ENCODE results near the gene FBXO47. TPM values are rescaled to one million over a fixed set of nuclear protein-coding genes. Genes with fewer than 3 reads are reported as not detected.

Gene FBXO47
- total RNA-seq, 2 donors from 2014 or later = 0.16 TPM; not detected in 1

GRCh38 chr17:38898812-38899348 is 68.3 kb downstream of the FBXO47 start:
- Mint-ChIP-seq H3K36me3 (ENCODE audit: insufficient read depth in 2 of 2) (peaks cover 7 to 31% of the 10 kb centered on the region in 2 donors), H3K4me1 (ENCODE audit: low read depth) (peaks cover 57% of the 10 kb centered on the region), H3K9me3 (peaks cover 0 to 1% of the 10 kb centered on the region in 2 donors), H3K27me3 (ENCODE audit: low read depth) (no peaks in the 10 kb centered on the region), H3K27ac (peak overlapping the region; percentile 71), H3K4me3 (peak overlapping the region; percentile 69 to 79)
- ATAC-seq (replicated peaks in 1 of 2) = peak; percentile 92 to 93
- DNase-seq = peak; percentile 90 to 91

DNA sequence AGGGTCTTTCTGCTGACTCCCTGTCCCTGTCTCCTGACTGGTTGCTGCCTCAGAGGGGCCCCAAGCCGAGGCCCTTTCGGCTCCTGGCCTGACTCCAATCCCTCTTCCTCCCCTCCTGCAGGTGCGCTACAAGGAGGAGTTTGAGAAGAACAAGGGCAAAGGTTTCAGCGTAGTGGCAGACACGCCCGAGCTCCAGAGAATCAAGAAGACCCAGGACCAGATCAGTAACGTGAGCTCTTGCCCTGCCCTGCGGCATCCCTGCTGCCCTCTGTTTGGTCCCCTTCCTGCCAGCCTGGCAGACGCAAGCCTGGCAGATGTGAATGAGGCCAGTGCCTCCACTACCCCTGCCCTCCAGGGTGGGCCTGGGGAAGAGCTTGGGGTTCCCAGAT is 68.9 kb downstream of the FBXO47 start:
- DNase-seq (peak; percentile 34 to 48), ATAC-seq (replicated peaks in 1 of 2) (peak; percentile 50 to 53)
- H3K27ac Mint-ChIP-seq = peak overlapping the region; percentile 71
- H3K36me3 Mint-ChIP-seq (ENCODE audit: insufficient read depth in 2 of 2) = peaks cover 7 to 28% of the 10 kb centered on the region in 2 donors
- peaks cover 59% of the 10 kb centered on the region for H3K4me1 Mint-ChIP-seq (ENCODE audit: low read depth)
- peak overlapping the region; percentile 69 to 79 for H3K4me3 Mint-ChIP-seq
- H3K9me3 Mint-ChIP-seq = peaks cover 0 to 1% of the 10 kb centered on the region in 2 donors
- no peaks in the 10 kb centered on the region for H3K27me3 Mint-ChIP-seq (ENCODE audit: low read depth)

DNA sequence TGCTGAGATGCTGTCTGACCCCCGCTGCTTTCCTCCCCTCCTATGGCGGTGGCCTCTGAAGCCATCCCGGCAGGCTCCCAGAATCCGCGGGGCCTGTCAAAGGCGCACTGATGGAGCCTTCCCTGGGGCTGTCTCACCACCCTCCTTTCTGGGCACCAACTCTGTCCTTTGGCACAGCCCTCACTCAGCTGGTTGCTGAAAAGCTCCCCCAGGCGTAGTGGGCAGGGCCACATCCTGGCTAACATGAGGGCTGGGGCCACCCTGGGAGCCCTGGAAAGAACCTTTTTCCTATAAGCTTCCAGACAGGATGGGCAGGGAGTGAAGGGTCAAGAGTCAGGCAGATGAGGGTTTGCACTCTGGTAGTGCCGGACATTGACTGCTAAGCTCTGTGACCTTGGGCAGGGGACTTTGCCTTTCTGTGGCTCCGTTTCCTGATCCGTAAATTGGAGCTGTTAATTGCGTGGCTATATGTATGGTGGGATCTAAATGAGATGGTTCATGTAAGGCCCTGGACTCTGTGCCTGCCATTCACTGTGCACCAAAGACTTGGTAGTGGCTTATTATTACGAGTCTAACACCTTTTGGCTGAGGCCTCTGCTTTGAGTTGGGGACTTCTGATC is 69.4 kb downstream of the FBXO47 start:
- peaks cover 7 to 26% of the 10 kb centered on the region in 2 donors for H3K36me3 Mint-ChIP-seq (ENCODE audit: insufficient read depth in 2 of 2)
- no peak for DNase-seq
- peak overlapping the region; percentile 71 for H3K27ac Mint-ChIP-seq
- peak overlapping the region; percentile 69 to 79 for H3K4me3 Mint-ChIP-seq
- peak in 1 of 2 donors; percentile 3 for ATAC-seq (replicated peaks in 1 of 2)
- peaks cover 60% of the 10 kb centered on the region for H3K4me1 Mint-ChIP-seq (ENCODE audit: low read depth)
- no peaks in the 10 kb centered on the region for H3K27me3 Mint-ChIP-seq (ENCODE audit: low read depth)
- H3K9me3 Mint-ChIP-seq = peaks cover 0 to 1% of the 10 kb centered on the region in 2 donors

DNA sequence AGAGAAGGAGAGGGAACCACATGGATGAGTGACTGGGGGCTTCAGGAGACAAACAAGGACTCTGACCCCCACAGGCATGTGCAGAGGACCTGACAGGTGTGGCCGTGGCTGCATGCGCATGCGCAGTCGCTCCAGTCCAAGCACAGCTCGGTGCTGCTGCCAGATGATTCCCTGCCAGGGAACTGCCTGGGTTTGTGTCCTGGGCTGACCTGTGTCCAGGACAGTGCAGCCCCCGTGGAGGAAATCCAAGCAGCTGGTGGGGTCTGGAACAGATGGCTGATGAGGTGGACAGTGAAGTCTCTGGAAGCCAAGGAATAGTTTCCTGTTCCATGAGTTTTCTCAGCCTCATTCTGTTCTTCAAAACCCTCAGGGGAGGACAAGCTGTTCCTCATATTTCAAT is 70.0 kb downstream of the FBXO47 start:
- Mint-ChIP-seq H3K4me3 (no peak overlapping the region), H3K4me1 (ENCODE audit: low read depth) (peaks cover 66% of the 10 kb centered on the region), H3K36me3 (ENCODE audit: insufficient read depth in 2 of 2) (peaks cover 7 to 26% of the 10 kb centered on the region in 2 donors), H3K9me3 (peaks cover 0 to 1% of the 10 kb centered on the region in 2 donors), H3K27me3 (ENCODE audit: low read depth) (no peaks in the 10 kb centered on the region), H3K27ac (no peak overlapping the region)
- DNase-seq (no peak), ATAC-seq (replicated peaks in 1 of 2) (no peak)

DNA sequence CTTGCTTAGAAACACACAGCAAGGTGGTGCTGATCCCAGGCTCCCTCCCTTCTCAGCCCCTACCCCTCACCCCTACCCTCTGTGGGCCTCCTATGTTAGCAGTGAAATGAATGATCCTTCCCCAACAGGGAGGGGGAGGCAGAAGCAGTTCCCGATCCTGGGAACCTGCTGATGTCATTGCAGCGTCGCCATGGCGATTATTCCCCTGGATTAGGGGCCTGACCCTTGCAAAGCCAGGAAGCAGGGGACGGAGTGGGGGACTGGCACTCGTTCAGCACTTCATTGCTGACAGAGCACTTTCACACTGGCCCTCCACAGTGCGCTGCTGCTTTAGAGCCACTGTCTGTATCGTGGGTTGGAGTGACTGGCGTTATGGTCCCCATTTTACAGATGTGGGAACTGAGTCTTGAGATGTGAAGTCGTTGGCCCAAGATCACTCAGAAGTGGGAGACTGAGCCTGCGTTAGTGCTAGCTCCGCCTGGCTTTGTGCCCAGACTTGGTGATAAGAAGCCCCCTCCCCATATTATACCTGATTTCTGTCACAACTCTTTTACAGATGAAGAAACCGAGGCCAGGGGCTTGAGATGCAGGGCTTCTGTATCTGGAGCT is 70.8 kb downstream of the FBXO47 start:
- Mint-ChIP-seq H3K4me3 (no peak overlapping the region), H3K4me1 (ENCODE audit: low read depth) (peaks cover 73% of the 10 kb centered on the region), H3K27ac (no peak overlapping the region), H3K9me3 (peaks cover 0 to 1% of the 10 kb centered on the region in 2 donors), H3K36me3 (ENCODE audit: insufficient read depth in 2 of 2) (peaks cover 7 to 25% of the 10 kb centered on the region in 2 donors), H3K27me3 (ENCODE audit: low read depth) (no peaks in the 10 kb centered on the region)
- no peak for ATAC-seq (replicated peaks in 1 of 2)
- no peak for DNase-seq

GRCh38 chr17:38894276-38894675 is 72.9 kb downstream of the FBXO47 start:
- peak overlapping the region; percentile 75 for H3K27ac Mint-ChIP-seq
- peaks cover 0 to 1% of the 10 kb centered on the region in 2 donors for H3K9me3 Mint-ChIP-seq
- peak overlapping the region in 1 of 2 donors; percentile 38 for H3K4me3 Mint-ChIP-seq
- H3K36me3 Mint-ChIP-seq (ENCODE audit: insufficient read depth in 2 of 2) = peaks cover 9 to 24% of the 10 kb centered on the region in 2 donors
- DNase-seq = no peak
- H3K4me1 Mint-ChIP-seq (ENCODE audit: low read depth) = peaks cover 75% of the 10 kb centered on the region
- ATAC-seq (replicated peaks in 1 of 2) = no peak
- no peaks in the 10 kb centered on the region for H3K27me3 Mint-ChIP-seq (ENCODE audit: low read depth)

DNA sequence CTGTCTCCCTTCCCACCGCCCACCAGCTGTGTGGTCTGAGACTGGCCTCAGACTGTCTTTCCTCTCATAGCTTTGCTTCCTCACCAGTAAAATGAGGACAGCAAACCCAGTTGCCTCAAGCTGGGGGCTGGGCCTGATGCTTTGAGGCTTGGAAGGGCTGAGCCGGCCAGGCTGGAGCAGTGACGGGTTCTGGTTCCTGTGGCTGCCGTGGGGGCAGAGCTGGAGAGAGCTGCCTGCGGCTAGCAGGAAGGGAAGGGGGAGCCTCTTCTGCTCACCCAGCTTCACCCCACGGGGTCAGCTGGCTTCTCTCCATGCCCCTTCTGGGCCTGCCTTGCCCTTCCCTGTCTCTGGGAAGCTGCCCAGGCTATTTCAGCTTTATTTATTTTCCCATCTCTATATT is 73.6 kb downstream of the FBXO47 start:
- Mint-ChIP-seq H3K27ac (peak overlapping the region; percentile 75), H3K4me1 (ENCODE audit: low read depth) (peaks cover 75% of the 10 kb centered on the region), H3K27me3 (ENCODE audit: low read depth) (no peaks in the 10 kb centered on the region), H3K9me3 (peaks cover 0 to 1% of the 10 kb centered on the region in 2 donors), H3K4me3 (peak overlapping the region; percentile 36 to 38), H3K36me3 (ENCODE audit: insufficient read depth in 2 of 2) (peaks cover 9 to 22% of the 10 kb centered on the region in 2 donors)
- peak; percentile 46 to 50 for DNase-seq
- ATAC-seq (replicated peaks in 1 of 2) = peak; percentile 42 to 61

GRCh38 chr17:38893113-38893512 is 74.1 kb downstream of the FBXO47 start:
- Mint-ChIP-seq H3K4me1 (ENCODE audit: low read depth) (peaks cover 73% of the 10 kb centered on the region), H3K27me3 (ENCODE audit: low read depth) (no peaks in the 10 kb centered on the region), H3K27ac (no peak overlapping the region), H3K36me3 (ENCODE audit: insufficient read depth in 2 of 2) (peaks cover 9 to 22% of the 10 kb centered on the region in 2 donors), H3K9me3 (peaks cover 0 to 1% of the 10 kb centered on the region in 2 donors), H3K4me3 (peak overlapping the region in 1 of 2 donors; percentile 12)
- peak in 1 of 2 donors; percentile 7 for ATAC-seq (replicated peaks in 1 of 2)
- no peak for DNase-seq

GRCh38 chr17:38892620-38893019 is 74.6 kb downstream of the FBXO47 start:
- no peaks in the 10 kb centered on the region for H3K27me3 Mint-ChIP-seq (ENCODE audit: low read depth)
- ATAC-seq (replicated peaks in 1 of 2) (no peak), DNase-seq (no peak)
- H3K9me3 Mint-ChIP-seq = peaks cover 0 to 1% of the 10 kb centered on the region in 2 donors
- H3K36me3 Mint-ChIP-seq (ENCODE audit: insufficient read depth in 2 of 2) = peaks cover 8 to 17% of the 10 kb centered on the region in 2 donors
- H3K4me1 Mint-ChIP-seq (ENCODE audit: low read depth) = peaks cover 70% of the 10 kb centered on the region
- H3K4me3 Mint-ChIP-seq = no peak overlapping the region
- no peak overlapping the region for H3K27ac Mint-ChIP-seq

DNA sequence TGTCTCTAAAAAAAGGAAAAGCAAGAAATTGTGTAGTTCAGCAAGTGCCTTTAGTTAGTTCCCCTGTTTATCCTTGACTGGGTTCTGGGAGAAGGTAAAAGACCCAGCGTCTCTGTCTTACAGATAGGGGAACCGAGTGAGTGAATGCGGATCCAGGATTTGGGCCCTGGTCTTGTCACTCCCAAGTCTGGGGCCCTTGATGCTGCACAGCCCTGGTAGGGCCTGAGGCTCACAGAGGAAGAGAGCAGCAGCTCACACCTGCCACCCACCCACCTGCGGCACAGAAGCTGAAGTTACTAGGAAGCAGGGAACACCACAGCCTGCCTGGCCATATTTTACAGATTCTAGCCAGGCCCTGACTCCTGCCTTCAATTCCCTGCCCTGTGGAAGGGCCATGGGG is 75.1 kb downstream of the FBXO47 start:
- H3K9me3 Mint-ChIP-seq = no peaks in the 10 kb centered on the region
- peaks cover 8 to 13% of the 10 kb centered on the region in 2 donors for H3K36me3 Mint-ChIP-seq (ENCODE audit: insufficient read depth in 2 of 2)
- ATAC-seq (replicated peaks in 1 of 2) = no peak
- H3K4me1 Mint-ChIP-seq (ENCODE audit: low read depth) = peaks cover 70% of the 10 kb centered on the region
- H3K4me3 Mint-ChIP-seq = peak overlapping the region in 1 of 2 donors; percentile 9
- DNase-seq = no peak
- H3K27ac Mint-ChIP-seq = peak overlapping the region; percentile 88
- no peaks in the 10 kb centered on the region for H3K27me3 Mint-ChIP-seq (ENCODE audit: low read depth)

- peaks cover 73% of the 10 kb centered on the region for H3K4me1 Mint-ChIP-seq (ENCODE audit: low read depth)
- H3K27me3 Mint-ChIP-seq (ENCODE audit: low read depth) = no peaks in the 10 kb centered on the region
Measured at GRCh38 chr17:38891441-38891840, 75.8 kb downstream of the FBXO47 start.

DNA sequence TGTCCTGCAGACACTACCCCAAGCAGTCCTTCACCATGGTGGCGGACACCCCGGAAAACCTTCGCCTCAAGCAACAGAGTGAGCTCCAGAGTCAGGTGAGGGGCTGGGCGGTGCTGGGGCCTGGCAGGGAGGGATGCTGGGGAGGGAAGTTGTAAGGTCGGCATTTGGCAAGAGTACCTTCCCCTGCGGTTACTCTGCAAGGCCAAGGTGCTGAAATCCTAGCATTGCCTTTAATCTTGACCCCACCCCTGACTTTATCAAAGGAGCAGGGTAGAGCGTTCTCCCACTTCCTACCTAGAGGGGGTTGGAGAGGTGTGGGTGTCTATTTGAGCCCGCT is 76.8 kb downstream of the FBXO47 start:
- DNase-seq (no peak), ATAC-seq (replicated peaks in 1 of 2) (peak in 1 of 2 donors; percentile 4)
- H3K36me3 Mint-ChIP-seq (ENCODE audit: insufficient read depth in 2 of 2) = peaks cover 4 to 12% of the 10 kb centered on the region in 2 donors
- H3K9me3 Mint-ChIP-seq = no peaks in the 10 kb centered on the region
- H3K27me3 Mint-ChIP-seq (ENCODE audit: low read depth) = no peaks in the 10 kb centered on the region
- H3K27ac Mint-ChIP-seq = peak overlapping the region; percentile 89
- peak overlapping the region; percentile 25 to 57 for H3K4me3 Mint-ChIP-seq
- H3K4me1 Mint-ChIP-seq (ENCODE audit: low read depth) = peaks cover 84% of the 10 kb centered on the region

More at GRCh38 chr17:38891441-38891840, 75.8 kb downstream of the FBXO47 start:
- Mint-ChIP-seq H3K4me3 (peak overlapping the region; percentile 9 to 27), H3K27ac (peak overlapping the region; percentile 88), H3K9me3 (no peaks in the 10 kb centered on the region), H3K36me3 (ENCODE audit: insufficient read depth in 2 of 2) (peaks cover 4 to 13% of the 10 kb centered on the region in 2 donors)
- DNase-seq (no peak), ATAC-seq (replicated peaks in 1 of 2) (no peak)

DNA sequence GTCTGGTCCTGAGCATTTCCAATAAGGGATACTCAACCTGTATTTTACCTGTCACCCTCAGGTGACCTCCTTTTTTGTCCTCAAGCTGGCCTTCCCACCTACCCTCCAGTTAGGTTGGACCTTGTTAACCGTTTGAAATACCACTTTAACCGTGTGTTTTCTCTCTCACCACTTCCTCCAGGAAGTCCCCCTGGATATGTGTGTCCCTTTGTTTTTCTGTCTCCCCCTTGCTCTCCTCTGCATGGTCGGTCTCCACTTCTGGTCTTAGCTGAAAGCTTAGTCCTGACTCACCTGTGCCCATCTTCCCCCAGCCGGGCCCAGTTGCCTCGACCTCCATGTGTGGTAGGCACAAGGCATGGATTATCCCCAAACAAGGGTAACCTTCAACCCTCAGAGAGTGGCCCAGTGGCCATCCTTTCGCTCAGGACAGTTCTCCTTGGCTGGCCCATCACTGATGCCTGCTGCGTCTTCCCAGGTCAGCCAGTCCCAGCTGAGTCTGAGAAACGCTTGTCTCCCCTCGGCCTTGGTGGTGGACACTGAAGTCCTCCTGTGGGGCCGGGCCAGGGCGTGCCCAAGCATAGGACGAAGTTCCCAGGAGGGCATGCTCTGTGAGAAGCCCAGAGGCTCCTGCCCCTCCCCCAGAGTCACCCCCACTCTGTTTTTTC is 77.3 kb downstream of the FBXO47 start:
- H3K36me3 Mint-ChIP-seq (ENCODE audit: insufficient read depth in 2 of 2) = peaks cover 4 to 14% of the 10 kb centered on the region in 2 donors
- peak overlapping the region; percentile 25 to 57 for H3K4me3 Mint-ChIP-seq
- no peak for ATAC-seq (replicated peaks in 1 of 2)
- peaks cover 89% of the 10 kb centered on the region for H3K4me1 Mint-ChIP-seq (ENCODE audit: low read depth)
- peak overlapping the region; percentile 89 for H3K27ac Mint-ChIP-seq
- no peak for DNase-seq
- H3K9me3 Mint-ChIP-seq = no peaks in the 10 kb centered on the region
- H3K27me3 Mint-ChIP-seq (ENCODE audit: low read depth) = no peaks in the 10 kb centered on the region

All from activated T-cell treated with anti-CD3 and anti-CD28 coated beads, Interleukin-2, amount 50 U/mL, for 72 hours (primary cell).